GM23338 (cell line): ENCODE data around the gene TMEM144. TPM values are rescaled to one million over a fixed set of nuclear protein-coding genes. Genes with fewer than 3 reads are reported as not detected.

Experiments used
- ATAC-seq: fragments of 200-7000 bp; cut with Tn5 transposase; 3 replicates; pipeline ENCODE4 v1.9.1; 2020
- DNase-seq: peaks from one replicate; pipeline ENCODE4 v3.0.0-alpha.2; 2015; ENCODE audit warnings: low spot score
- H2AFZ ChIP-seq: fragments of 200-600 bp; sonication (generic); 2 replicates; pipeline ENCODE4 v1.8.0; 2016; ENCODE audit warnings: antibody characterized with exemption, mild to moderate bottlenecking, moderate library complexity
- H3F3A ChIP-seq: fragments of 200-600 bp; sonication (generic); replicated peaks from 2 replicates; pipeline ENCODE4 v1.8.0; 2017; ENCODE audit warnings: antibody characterized with exemption, mixed run types, low read depth
- H3K27ac ChIP-seq: fragments of 200-600 bp; sonication (generic); 2 replicates; pipeline ENCODE4 v1.6.1; 2016; ENCODE audit warnings: low read depth
- H3K27me3 ChIP-seq: fragments of 200-600 bp; sonication (generic); 2 replicates; pipeline ENCODE4 v1.8.0; 2016; ENCODE audit warnings: mild to moderate bottlenecking, mixed run types, moderate library complexity; ENCODE audit not compliant: insufficient read depth
- H3K36me3 ChIP-seq: fragments of 200-600 bp; sonication (generic); 2 replicates; pipeline ENCODE4 v1.8.0; 2016; ENCODE audit warnings: mild to moderate bottlenecking; ENCODE audit not compliant: insufficient read depth
- H3K4me1 ChIP-seq: fragments of 200-600 bp; sonication (generic); 2 replicates; pipeline ENCODE4 v1.8.0; 2016; ENCODE audit warnings: mild to moderate bottlenecking, moderate library complexity; ENCODE audit not compliant: insufficient read depth
- H3K4me2 ChIP-seq: fragments of 200-600 bp; sonication (generic); 2 replicates; pipeline ENCODE4 v1.7.1; 2017; ENCODE audit warnings: mixed run types
- H3K4me3 ChIP-seq: fragments of 200-600 bp; sonication (generic); 2 replicates; pipeline ENCODE4 v1.6.1; 2016; ENCODE audit warnings: mixed run types
- H3K79me2 ChIP-seq: fragments of 200-600 bp; sonication (generic); replicated peaks from 2 replicates; pipeline ENCODE4 v1.8.0; 2017; ENCODE audit warnings: mild to moderate bottlenecking; ENCODE audit not compliant: insufficient read depth
- H3K9me2 ChIP-seq: fragments of 200-600 bp; sonication (generic); 2 replicates; pipeline ENCODE4 v1.8.0; 2017; ENCODE audit not compliant: insufficient read depth
- H4K20me1 ChIP-seq: fragments of 200-600 bp; sonication (generic); replicated peaks from 2 replicates; pipeline ENCODE4 v1.8.0; 2017; ENCODE audit warnings: mild to moderate bottlenecking; ENCODE audit not compliant: insufficient read depth
- H3K27ac Mint-ChIP-seq: 2 replicates; pipeline ENCODE4 v1.8.0; 2020; ENCODE audit warnings: inconsistent platforms, mild to moderate bottlenecking, moderate library complexity, mixed read lengths
- H3K27me3 Mint-ChIP-seq: 3 replicates; pipeline ENCODE4 v1.8.0; 2022; ENCODE audit warnings: low read depth, mild to moderate bottlenecking, moderate library complexity, mixed read lengths, inconsistent platforms; ENCODE audit not compliant: insufficient read depth, poor library complexity
- H3K36me3 Mint-ChIP-seq: 3 replicates; pipeline ENCODE4 v1.8.0; 2021; ENCODE audit warnings: low read depth, mild to moderate bottlenecking, inconsistent platforms, moderate library complexity, mixed read lengths
- H3K4me1 Mint-ChIP-seq: 3 replicates; pipeline ENCODE4 v1.8.0; 2020; ENCODE audit warnings: mild to moderate bottlenecking, inconsistent platforms, mixed read lengths
- H3K4me3 Mint-ChIP-seq: 3 replicates; pipeline ENCODE4 v1.8.0; 2021; ENCODE audit warnings: moderate library complexity, mild to moderate bottlenecking, inconsistent platforms, mixed read lengths
- H3K9me3 Mint-ChIP-seq: 3 replicates; pipeline ENCODE4 v1.8.0; 2020; ENCODE audit warnings: moderate library complexity, mild to moderate bottlenecking, inconsistent platforms, mixed read lengths
- CREB1 ChIP-seq: fragments of 250-450 bp; sonication (Bioruptor Pico); IDR thresholded peaks from 2 replicates; pipeline ENCODE4 v1.5.0; 2020; ENCODE audit warnings: low read depth, mild to moderate bottlenecking, moderate library complexity
- EZH2 ChIP-seq: fragments of 200-600 bp; sonication (generic); IDR thresholded peaks from one replicate; pipeline ENCODE4 v1.8.0; 2017; ENCODE audit warnings: antibody characterized with exemption, mild to moderate bottlenecking, low read depth; ENCODE audit not compliant: unreplicated experiment
- EZH2phosphoT487 ChIP-seq: fragments of 200-600 bp; sonication (generic); IDR thresholded peaks from one replicate; pipeline ENCODE4 v1.8.1; 2018; ENCODE audit warnings: antibody characterized with exemption; ENCODE audit not compliant: unreplicated experiment
- JUNB ChIP-seq: IDR thresholded peaks from one replicate; pipeline ENCODE4 v1.6.1; 2016; ENCODE audit warnings: antibody characterized with exemption; ENCODE audit not compliant: unreplicated experiment
- POLR2AphosphoS5 ChIP-seq: IDR thresholded peaks from 2 replicates; pipeline ENCODE4 v1.6.1; 2016; ENCODE audit warnings: antibody characterized with exemption, low read depth
- ZNF114 ChIP-seq: fragments of 250-450 bp; sonication (Bioruptor Pico); IDR thresholded peaks from 2 replicates; pipeline ENCODE4 v1.5.0; 2020; ENCODE audit warnings: mild to moderate bottlenecking, moderate library complexity
- polyA plus RNA-seq: library from polyadenylated mRNA; unstranded; fragments of >200 nt; fragmentation: Nextera tagmentation; extraction: Ambion mirVana; gene quantifications from 2 replicates; pipeline ENCODE4 v1.2.1, GENCODE V29; 2016
- total RNA-seq: library from RNA; depleted of rRNA; stranded (reverse); fragments of >200 nt; shearing (Covaris generic); gene quantifications from 2 replicates; pipeline ENCODE4 v1.2.3, GENCODE V29; 2014
- TF ChIP-seq, protein P1 (sequence below): IDR thresholded peaks from one replicate; pipeline ENCODE4 v1.6.1; 2018; ENCODE audit warnings: antibody characterized with exemption; ENCODE audit not compliant: unreplicated experiment
- TF ChIP-seq, protein P2 (sequence below): fragments of 250-450 bp; sonication (Bioruptor Pico); IDR thresholded peaks from 2 replicates; pipeline ENCODE4 v1.5.0; 2020; ENCODE audit warnings: mild to moderate bottlenecking, moderate library complexity
- TF ChIP-seq, protein P3 (sequence below): IDR thresholded peaks from 2 replicates; pipeline ENCODE4 v1.6.1; 2016; ENCODE audit warnings: antibody characterized with exemption

TMEM144 gene
- total and polyA plus RNA-seq, 2 experiments from 2014 or later, result 1.3 to 1.7 TPM

DNA sequence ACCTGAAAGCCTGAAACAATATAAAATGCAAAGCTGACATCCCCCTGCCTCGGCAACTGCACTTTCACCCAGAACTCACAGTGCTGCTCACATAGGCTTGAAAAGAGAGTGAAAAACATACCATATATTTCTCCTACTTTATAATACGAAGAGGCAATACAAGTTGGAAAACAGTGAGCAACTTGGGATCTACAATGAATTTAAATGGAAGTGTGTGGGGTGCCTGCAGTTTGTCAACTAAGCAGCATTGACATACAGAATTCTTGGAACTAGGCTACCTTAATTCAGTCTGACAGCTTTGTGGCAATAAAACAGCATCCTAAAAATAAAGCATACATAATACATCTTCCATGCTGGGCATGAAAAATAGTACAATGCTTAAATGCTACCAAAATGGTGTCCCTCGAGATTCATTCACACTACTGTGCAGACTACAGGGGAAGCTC is 45.5 kb upstream of the TMEM144 start (continued):
- TF ChIP-seq, protein P1, sequence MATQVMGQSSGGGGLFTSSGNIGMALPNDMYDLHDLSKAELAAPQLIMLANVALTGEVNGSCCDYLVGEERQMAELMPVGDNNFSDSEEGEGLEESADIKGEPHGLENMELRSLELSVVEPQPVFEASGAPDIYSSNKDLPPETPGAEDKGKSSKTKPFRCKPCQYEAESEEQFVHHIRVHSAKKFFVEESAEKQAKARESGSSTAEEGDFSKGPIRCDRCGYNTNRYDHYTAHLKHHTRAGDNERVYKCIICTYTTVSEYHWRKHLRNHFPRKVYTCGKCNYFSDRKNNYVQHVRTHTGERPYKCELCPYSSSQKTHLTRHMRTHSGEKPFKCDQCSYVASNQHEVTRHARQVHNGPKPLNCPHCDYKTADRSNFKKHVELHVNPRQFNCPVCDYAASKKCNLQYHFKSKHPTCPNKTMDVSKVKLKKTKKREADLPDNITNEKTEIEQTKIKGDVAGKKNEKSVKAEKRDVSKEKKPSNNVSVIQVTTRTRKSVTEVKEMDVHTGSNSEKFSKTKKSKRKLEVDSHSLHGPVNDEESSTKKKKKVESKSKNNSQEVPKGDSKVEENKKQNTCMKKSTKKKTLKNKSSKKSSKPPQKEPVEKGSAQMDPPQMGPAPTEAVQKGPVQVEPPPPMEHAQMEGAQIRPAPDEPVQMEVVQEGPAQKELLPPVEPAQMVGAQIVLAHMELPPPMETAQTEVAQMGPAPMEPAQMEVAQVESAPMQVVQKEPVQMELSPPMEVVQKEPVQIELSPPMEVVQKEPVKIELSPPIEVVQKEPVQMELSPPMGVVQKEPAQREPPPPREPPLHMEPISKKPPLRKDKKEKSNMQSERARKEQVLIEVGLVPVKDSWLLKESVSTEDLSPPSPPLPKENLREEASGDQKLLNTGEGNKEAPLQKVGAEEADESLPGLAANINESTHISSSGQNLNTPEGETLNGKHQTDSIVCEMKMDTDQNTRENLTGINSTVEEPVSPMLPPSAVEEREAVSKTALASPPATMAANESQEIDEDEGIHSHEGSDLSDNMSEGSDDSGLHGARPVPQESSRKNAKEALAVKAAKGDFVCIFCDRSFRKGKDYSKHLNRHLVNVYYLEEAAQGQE, result no peak
- TF ChIP-seq, protein P2, sequence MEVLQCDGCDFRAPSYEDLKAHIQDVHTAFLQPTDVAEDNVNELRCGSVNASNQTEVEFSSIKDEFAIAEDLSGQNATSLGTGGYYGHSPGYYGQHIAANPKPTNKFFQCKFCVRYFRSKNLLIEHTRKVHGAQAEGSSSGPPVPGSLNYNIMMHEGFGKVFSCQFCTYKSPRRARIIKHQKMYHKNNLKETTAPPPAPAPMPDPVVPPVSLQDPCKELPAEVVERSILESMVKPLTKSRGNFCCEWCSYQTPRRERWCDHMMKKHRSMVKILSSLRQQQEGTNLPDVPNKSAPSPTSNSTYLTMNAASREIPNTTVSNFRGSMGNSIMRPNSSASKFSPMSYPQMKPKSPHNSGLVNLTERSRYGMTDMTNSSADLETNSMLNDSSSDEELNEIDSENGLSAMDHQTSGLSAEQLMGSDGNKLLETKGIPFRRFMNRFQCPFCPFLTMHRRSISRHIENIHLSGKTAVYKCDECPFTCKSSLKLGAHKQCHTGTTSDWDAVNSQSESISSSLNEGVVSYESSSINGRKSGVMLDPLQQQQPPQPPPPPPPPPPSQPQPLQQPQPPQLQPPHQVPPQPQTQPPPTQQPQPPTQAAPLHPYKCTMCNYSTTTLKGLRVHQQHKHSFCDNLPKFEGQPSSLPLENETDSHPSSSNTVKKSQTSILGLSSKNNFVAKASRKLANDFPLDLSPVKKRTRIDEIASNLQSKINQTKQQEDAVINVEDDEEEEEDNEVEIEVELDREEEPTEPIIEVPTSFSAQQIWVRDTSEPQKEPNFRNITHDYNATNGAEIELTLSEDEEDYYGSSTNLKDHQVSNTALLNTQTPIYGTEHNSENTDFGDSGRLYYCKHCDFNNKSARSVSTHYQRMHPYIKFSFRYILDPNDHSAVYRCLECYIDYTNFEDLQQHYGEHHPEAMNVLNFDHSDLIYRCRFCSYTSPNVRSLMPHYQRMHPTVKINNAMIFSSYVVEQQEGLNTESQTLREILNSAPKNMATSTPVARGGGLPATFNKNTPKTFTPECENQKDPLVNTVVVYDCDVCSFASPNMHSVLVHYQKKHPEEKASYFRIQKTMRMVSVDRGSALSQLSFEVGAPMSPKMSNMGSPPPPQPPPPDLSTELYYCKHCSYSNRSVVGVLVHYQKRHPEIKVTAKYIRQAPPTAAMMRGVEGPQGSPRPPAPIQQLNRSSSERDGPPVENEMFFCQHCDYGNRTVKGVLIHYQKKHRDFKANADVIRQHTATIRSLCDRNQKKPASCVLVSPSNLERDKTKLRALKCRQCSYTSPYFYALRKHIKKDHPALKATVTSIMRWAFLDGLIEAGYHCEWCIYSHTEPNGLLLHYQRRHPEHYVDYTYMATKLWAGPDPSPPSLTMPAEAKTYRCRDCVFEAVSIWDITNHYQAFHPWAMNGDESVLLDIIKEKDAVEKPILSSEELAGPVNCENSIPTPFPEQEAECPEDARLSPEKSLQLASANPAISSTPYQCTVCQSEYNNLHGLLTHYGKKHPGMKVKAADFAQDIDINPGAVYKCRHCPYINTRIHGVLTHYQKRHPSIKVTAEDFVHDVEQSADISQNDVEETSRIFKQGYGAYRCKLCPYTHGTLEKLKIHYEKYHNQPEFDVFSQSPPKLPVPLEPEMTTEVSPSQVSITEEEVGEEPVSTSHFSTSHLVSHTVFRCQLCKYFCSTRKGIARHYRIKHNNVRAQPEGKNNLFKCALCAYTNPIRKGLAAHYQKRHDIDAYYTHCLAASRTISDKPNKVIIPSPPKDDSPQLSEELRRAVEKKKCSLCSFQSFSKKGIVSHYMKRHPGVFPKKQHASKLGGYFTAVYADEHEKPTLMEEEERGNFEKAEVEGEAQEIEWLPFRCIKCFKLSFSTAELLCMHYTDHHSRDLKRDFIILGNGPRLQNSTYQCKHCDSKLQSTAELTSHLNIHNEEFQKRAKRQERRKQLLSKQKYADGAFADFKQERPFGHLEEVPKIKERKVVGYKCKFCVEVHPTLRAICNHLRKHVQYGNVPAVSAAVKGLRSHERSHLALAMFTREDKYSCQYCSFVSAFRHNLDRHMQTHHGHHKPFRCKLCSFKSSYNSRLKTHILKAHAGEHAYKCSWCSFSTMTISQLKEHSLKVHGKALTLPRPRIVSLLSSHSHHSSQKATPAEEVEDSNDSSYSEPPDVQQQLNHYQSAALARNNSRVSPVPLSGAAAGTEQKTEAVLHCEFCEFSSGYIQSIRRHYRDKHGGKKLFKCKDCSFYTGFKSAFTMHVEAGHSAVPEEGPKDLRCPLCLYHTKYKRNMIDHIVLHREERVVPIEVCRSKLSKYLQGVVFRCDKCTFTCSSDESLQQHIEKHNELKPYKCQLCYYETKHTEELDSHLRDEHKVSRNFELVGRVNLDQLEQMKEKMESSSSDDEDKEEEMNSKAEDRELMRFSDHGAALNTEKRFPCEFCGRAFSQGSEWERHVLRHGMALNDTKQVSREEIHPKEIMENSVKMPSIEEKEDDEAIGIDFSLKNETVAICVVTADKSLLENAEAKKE (CRISPR knock-in tag), result no peak
- no peak for TF ChIP-seq CREB1

DNA sequence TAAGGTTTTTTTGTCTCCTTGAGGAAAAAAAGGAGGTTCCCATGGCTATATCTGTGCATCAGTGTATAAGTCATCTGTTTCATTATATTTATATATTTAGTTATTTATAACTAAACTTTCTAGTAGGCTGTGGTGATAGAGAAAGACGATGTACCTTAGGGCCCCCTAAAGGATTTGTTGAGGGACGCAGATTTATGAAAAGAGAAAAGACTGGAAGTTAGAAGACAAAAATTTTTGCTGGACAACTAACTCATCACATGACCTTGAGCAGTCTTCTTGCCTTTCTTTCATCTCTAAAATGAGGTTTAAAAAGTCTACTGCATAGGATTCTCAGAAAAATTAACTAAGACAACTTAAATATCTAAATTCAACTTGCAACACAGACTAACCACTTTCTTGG is 43.6 kb upstream of the TMEM144 start:
- H4K20me1 ChIP-seq, result no peaks in the 10 kb centered on the region
- H3K27me3 Mint-ChIP-seq, result peaks cover 3% of the 10 kb centered on the region
- no peak overlapping the region for H3K4me3 Mint-ChIP-seq
- H3K9me3 Mint-ChIP-seq, result no peaks in the 10 kb centered on the region
- DNase-seq (no peak), ATAC-seq (no peak)
- H3K4me2 ChIP-seq, result no peak overlapping the region
- no peak overlapping the region for H3K27ac ChIP-seq
- H3K4me3 ChIP-seq, result no peak overlapping the region
- no peaks in the 10 kb centered on the region for H3K36me3 Mint-ChIP-seq
- no peaks in the 10 kb centered on the region for H3K79me2 ChIP-seq
- H3K9me2 ChIP-seq, result no peaks in the 10 kb centered on the region
- H3K36me3 ChIP-seq, result no peaks in the 10 kb centered on the region
- H3K27me3 ChIP-seq, result no peaks in the 10 kb centered on the region
- no peak overlapping the region for H3K27ac Mint-ChIP-seq
- H3F3A ChIP-seq, result no peaks in the 10 kb centered on the region
- H2AFZ ChIP-seq, result no peak overlapping the region
- no peaks in the 10 kb centered on the region; the same call in 2 of the 3 replicates for H3K4me1 Mint-ChIP-seq
- no peaks in the 10 kb centered on the region for H3K4me1 ChIP-seq
- TF ChIP-seq ZNF114 (CRISPR knock-in tag) (no peak), POLR2AphosphoS5 (no peak), EZH2phosphoT487 (no peak), JUNB (no peak), EZH2 (no peak)
- TF ChIP-seq, protein P3, sequence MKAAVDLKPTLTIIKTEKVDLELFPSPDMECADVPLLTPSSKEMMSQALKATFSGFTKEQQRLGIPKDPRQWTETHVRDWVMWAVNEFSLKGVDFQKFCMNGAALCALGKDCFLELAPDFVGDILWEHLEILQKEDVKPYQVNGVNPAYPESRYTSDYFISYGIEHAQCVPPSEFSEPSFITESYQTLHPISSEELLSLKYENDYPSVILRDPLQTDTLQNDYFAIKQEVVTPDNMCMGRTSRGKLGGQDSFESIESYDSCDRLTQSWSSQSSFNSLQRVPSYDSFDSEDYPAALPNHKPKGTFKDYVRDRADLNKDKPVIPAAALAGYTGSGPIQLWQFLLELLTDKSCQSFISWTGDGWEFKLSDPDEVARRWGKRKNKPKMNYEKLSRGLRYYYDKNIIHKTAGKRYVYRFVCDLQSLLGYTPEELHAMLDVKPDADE, result no peak
- TF ChIP-seq, protein P1, result no peak
